Stimulated activated effector memory CD8-positive, alpha-beta T cell treated with anti-CD3 and anti-CD28 coated beads, Interleukin-12 subunit alpha, Interleukin-12 subunit beta, amount 100 ng/mL, for 72 hours (primary cell): Measurements from ENCODE around the gene ARL2.
"Not testable (repeated sequence)": the region's sequence is repeated elsewhere in the genome, so short reads cannot be mapped to it uniquely, and the experiment has no call there.

Experiments
- ATAC-seq: fragments of 150-1000 bp; cut with Tn5 transposase; 2 replicates; pipeline ENCODE4 v1.10.0; 2021
- DNase-seq, 2 donors: peaks; one replicate each; pipeline ENCODE4 v3.0.0; 2021 to 2022; ENCODE audit warnings: low spot score in 2 of 2
- H3K27ac Mint-ChIP-seq: one replicate; pipeline ENCODE4 v1.8.0; 2022; ENCODE audit warnings: mild to moderate bottlenecking, mixed read lengths
- H3K36me3 Mint-ChIP-seq: one replicate; pipeline ENCODE4 v1.8.0; 2022; ENCODE audit warnings: mild to moderate bottlenecking, mixed read lengths
- H3K4me1 Mint-ChIP-seq: one replicate; pipeline ENCODE4 v1.8.0; 2022; ENCODE audit warnings: mixed read lengths
- H3K4me3 Mint-ChIP-seq: one replicate; pipeline ENCODE4 v1.8.0; 2022; ENCODE audit warnings: mild to moderate bottlenecking, mixed read lengths
- H3K9me3 Mint-ChIP-seq: one replicate; pipeline ENCODE4 v1.8.0; 2022; ENCODE audit warnings: mixed read lengths

The ARL2 gene

GRCh38 chr11:64998141-64998540 is 15.8 kb upstream of the ARL2 start:
- H3K4me3 Mint-ChIP-seq = peak overlapping the region; percentile 53
- peak; percentile 60 for ATAC-seq
- H3K27ac Mint-ChIP-seq = peak overlapping the region; percentile 84
- H3K36me3 Mint-ChIP-seq = no peaks in the 10 kb centered on the region
- DNase-seq = no peak
- H3K4me1 Mint-ChIP-seq = peaks cover 23% of the 10 kb centered on the region
- H3K9me3 Mint-ChIP-seq = no peaks in the 10 kb centered on the region

- Mint-ChIP-seq H3K36me3 (no peaks in the 10 kb centered on the region), H3K9me3 (no peaks in the 10 kb centered on the region), H3K4me1 (peaks cover 23% of the 10 kb centered on the region), H3K4me3 (peak overlapping the region; percentile 53), H3K27ac (peak overlapping the region; percentile 84)
- ATAC-seq = peak; percentile 46
- DNase-seq = no peak
Measured at GRCh38 chr11:64998690-64999431, 15.1 kb upstream of the ARL2 start.

- Mint-ChIP-seq H3K36me3 (no peaks in the 10 kb centered on the region), H3K4me1 (peaks cover 23% of the 10 kb centered on the region), H3K9me3 (no peaks in the 10 kb centered on the region), H3K27ac (no peak overlapping the region), H3K4me3 (no peak overlapping the region)
- DNase-seq = no peak
- no peak for ATAC-seq
Measured at GRCh38 chr11:64999478-64999877, 14.5 kb upstream of the ARL2 start.

GRCh38 chr11:65002706-65003105 is 11.3 kb upstream of the ARL2 start:
- DNase-seq (no peak), ATAC-seq (no peak)
- no peak overlapping the region for H3K4me3 Mint-ChIP-seq
- H3K36me3 Mint-ChIP-seq = no peaks in the 10 kb centered on the region
- peaks cover 11% of the 10 kb centered on the region for H3K4me1 Mint-ChIP-seq
- H3K27ac Mint-ChIP-seq = no peak overlapping the region
- H3K9me3 Mint-ChIP-seq = no peaks in the 10 kb centered on the region

- H3K4me3 Mint-ChIP-seq = no peak overlapping the region
- no peak overlapping the region for H3K27ac Mint-ChIP-seq
- no peaks in the 10 kb centered on the region for H3K36me3 Mint-ChIP-seq
- DNase-seq = no peak
- no peak for ATAC-seq
- no peaks in the 10 kb centered on the region for H3K9me3 Mint-ChIP-seq
- H3K4me1 Mint-ChIP-seq = peaks cover 8% of the 10 kb centered on the region
Measured at GRCh38 chr11:65003282-65003681, 10.7 kb upstream of the ARL2 start.

- H3K27ac Mint-ChIP-seq, DNase-seq, H3K36me3 Mint-ChIP-seq, ATAC-seq, H3K4me1 Mint-ChIP-seq, H3K9me3 Mint-ChIP-seq, H3K4me3 Mint-ChIP-seq: not testable (repeated sequence)
Measured at GRCh38 chr11:65003968-65004367, 10.0 kb upstream of the ARL2 start.

- no peak overlapping the region for H3K27ac Mint-ChIP-seq
- H3K4me3 Mint-ChIP-seq = no peak overlapping the region
- no peak for DNase-seq
- H3K4me1 Mint-ChIP-seq = peaks cover 4% of the 10 kb centered on the region
- no peak for ATAC-seq
- H3K36me3 Mint-ChIP-seq = no peaks in the 10 kb centered on the region
- H3K9me3 Mint-ChIP-seq = no peaks in the 10 kb centered on the region
Measured at GRCh38 chr11:65008016-65008415, 5.9 kb upstream of the ARL2 start.

GRCh38 chr11:65008873-65009272 is 5.1 kb upstream of the ARL2 start:
- H3K4me1 Mint-ChIP-seq = peaks cover 10% of the 10 kb centered on the region
- no peaks in the 10 kb centered on the region for H3K9me3 Mint-ChIP-seq
- ATAC-seq (no peak), DNase-seq (no peak)
- no peak overlapping the region for H3K27ac Mint-ChIP-seq
- no peak overlapping the region for H3K4me3 Mint-ChIP-seq
- H3K36me3 Mint-ChIP-seq = peaks cover 5% of the 10 kb centered on the region

GRCh38 chr11:65013130-65013887 is 651 bp upstream of the ARL2 start:
- no peaks in the 10 kb centered on the region for H3K9me3 Mint-ChIP-seq
- H3K4me1 Mint-ChIP-seq = peaks cover 32% of the 10 kb centered on the region
- DNase-seq (peak; percentile 84 to 95), ATAC-seq (peak; percentile 92)
- peak overlapping the region; percentile 96 for H3K27ac Mint-ChIP-seq
- H3K4me3 Mint-ChIP-seq = peak overlapping the region; percentile 82
- peaks cover 11% of the 10 kb centered on the region for H3K36me3 Mint-ChIP-seq

GRCh38 chr11:65014726-65015227 is 817 bp downstream of the ARL2 start:
- ATAC-seq (no peak), DNase-seq (no peak)
- peak overlapping the region; percentile 82 for H3K4me3 Mint-ChIP-seq
- peaks cover 22% of the 10 kb centered on the region for H3K36me3 Mint-ChIP-seq
- no peaks in the 10 kb centered on the region for H3K9me3 Mint-ChIP-seq
- peak overlapping the region; percentile 96 for H3K27ac Mint-ChIP-seq
- peaks cover 32% of the 10 kb centered on the region for H3K4me1 Mint-ChIP-seq

- no peak for DNase-seq
- H3K27ac Mint-ChIP-seq = peak overlapping the region; percentile 84
Measured at GRCh38 chr11:65016705-65017104, 2.7 kb downstream of the ARL2 start.

GRCh38 chr11:65017937-65018336 is 4.0 kb downstream of the ARL2 start:
- Mint-ChIP-seq H3K36me3 (peaks cover 31% of the 10 kb centered on the region), H3K27ac (no peak overlapping the region), H3K4me3 (no peak overlapping the region), H3K9me3 (no peaks in the 10 kb centered on the region), H3K4me1 (peaks cover 29% of the 10 kb centered on the region)
- ATAC-seq = no peak
- no peak for DNase-seq

More at GRCh38 chr11:65016705-65017104, 2.7 kb downstream of the ARL2 start:
- Mint-ChIP-seq H3K9me3 (no peaks in the 10 kb centered on the region), H3K4me3 (no peak overlapping the region), H3K36me3 (peaks cover 31% of the 10 kb centered on the region), H3K4me1 (peaks cover 32% of the 10 kb centered on the region)
- no peak for ATAC-seq

- H3K27ac Mint-ChIP-seq = peak overlapping the region; percentile 23
- no peak overlapping the region for H3K4me3 Mint-ChIP-seq
- DNase-seq (no peak), ATAC-seq (no peak)
- peaks cover 22% of the 10 kb centered on the region for H3K4me1 Mint-ChIP-seq
- H3K36me3 Mint-ChIP-seq = peaks cover 26% of the 10 kb centered on the region
- no peaks in the 10 kb centered on the region for H3K9me3 Mint-ChIP-seq
Measured at GRCh38 chr11:65019824-65020223, 5.9 kb downstream of the ARL2 start.

GRCh38 chr11:65021003-65021402 is 7.0 kb downstream of the ARL2 start:
- DNase-seq (no peak), ATAC-seq (no peak)
- peaks cover 14% of the 10 kb centered on the region for H3K4me1 Mint-ChIP-seq
- no peak overlapping the region for H3K4me3 Mint-ChIP-seq
- H3K27ac Mint-ChIP-seq = no peak overlapping the region
- peaks cover 26% of the 10 kb centered on the region for H3K36me3 Mint-ChIP-seq
- H3K9me3 Mint-ChIP-seq = no peaks in the 10 kb centered on the region

- H3K4me3 Mint-ChIP-seq = no peak overlapping the region
- ATAC-seq = no peak
- no peaks in the 10 kb centered on the region for H3K9me3 Mint-ChIP-seq
- H3K27ac Mint-ChIP-seq = no peak overlapping the region
- H3K4me1 Mint-ChIP-seq = peaks cover 9% of the 10 kb centered on the region
- peaks cover 26% of the 10 kb centered on the region for H3K36me3 Mint-ChIP-seq
- no peak for DNase-seq
Measured at GRCh38 chr11:65021509-65021908, 7.5 kb downstream of the ARL2 start.

- peaks cover 15% of the 10 kb centered on the region for H3K4me1 Mint-ChIP-seq
- peak overlapping the region; percentile 52 for H3K27ac Mint-ChIP-seq
- ATAC-seq, DNase-seq, H3K9me3 Mint-ChIP-seq, H3K4me3 Mint-ChIP-seq: not testable (repeated sequence)
- peaks cover 20% of the 10 kb centered on the region for H3K36me3 Mint-ChIP-seq
Measured at GRCh38 chr11:65023502-65023901, 9.5 kb downstream of the ARL2 start.
